Right lung (tissue), 5 donors: ENCODE data around the gene FGD4. TPM values are rescaled to one million over a fixed set of nuclear protein-coding genes. Genes with fewer than 3 reads are reported as not detected.
A peak's percentile ranks its signal among the peaks of the same experiment; 100 is the strongest.
"Not testable (repeated sequence)": the region's sequence is repeated elsewhere in the genome, so short reads cannot be mapped to it uniquely, and the experiment has no call there.

Source experiments
- DNase-seq, 2 donors: peaks; one replicate each; pipeline ENCODE4 v3.0.0-alpha.2; 2013
- polyA plus RNA-seq, 5 donors: library from polyadenylated mRNA; unstranded; fragments of 120-200 nt; gene quantifications; one replicate each; pipeline versions ENCODE4 v1.2.1 to v1.2.3, GENCODE V29; 2013; ENCODE audit warnings: inconsistent platforms in 1 of 5, low replicate concordance in 1 of 5; ENCODE audit not compliant: insufficient read length in 5 of 5, insufficient read depth in 1 of 5

Gene FGD4
- polyA plus RNA-seq, 5 donors, result 13.6 to 25.9 (median 24.2) TPM

GRCh38 chr12:32517966-32518365 is 118.6 kb downstream of the FGD4 start:
- no peak for DNase-seq

- DNase-seq, result no peak
Measured at GRCh38 chr12:32519047-32519446, 119.7 kb downstream of the FGD4 start.

GRCh38 chr12:32522331-32523221 is 123.2 kb downstream of the FGD4 start:
- DNase-seq, result no peak

- not testable (repeated sequence) for DNase-seq
Measured at GRCh38 chr12:32525802-32526201, 126.4 kb downstream of the FGD4 start.

GRCh38 chr12:32526343-32526742 is 127.0 kb downstream of the FGD4 start:
- not testable (repeated sequence) for DNase-seq

GRCh38 chr12:32532422-32532821 is 133.1 kb downstream of the FGD4 start:
- DNase-seq, result no peak

- DNase-seq, result no peak
Measured at GRCh38 chr12:32532951-32533350, 133.6 kb downstream of the FGD4 start.

GRCh38 chr12:32533506-32533905 is 134.1 kb downstream of the FGD4 start:
- DNase-seq, result not testable (repeated sequence)

GRCh38 chr12:32533971-32534590 is 134.7 kb downstream of the FGD4 start:
- DNase-seq, result no peak

GRCh38 chr12:32534698-32535097 is 135.3 kb downstream of the FGD4 start:
- DNase-seq, result no peak

GRCh38 chr12:32535288-32535999 is 136.1 kb downstream of the FGD4 start:
- peak; percentile 60 to 65 for DNase-seq

GRCh38 chr12:32536000-32536345 is 136.6 kb downstream of the FGD4 start:
- no peak for DNase-seq

GRCh38 chr12:32541754-32542374 is 142.5 kb downstream of the FGD4 start:
- no peak for DNase-seq

- no peak for DNase-seq
Measured at GRCh38 chr12:32542428-32543229, 143.3 kb downstream of the FGD4 start.

GRCh38 chr12:32544893-32545292 is 145.5 kb downstream of the FGD4 start:
- no peak for DNase-seq

GRCh38 chr12:32545413-32545980 is 146.1 kb downstream of the FGD4 start:
- no peak for DNase-seq

GRCh38 chr12:32546272-32546671 is 146.9 kb downstream of the FGD4 start:
- DNase-seq, result no peak

GRCh38 chr12:32548691-32549281 is 149.4 kb downstream of the FGD4 start:
- DNase-seq, result no peak

- DNase-seq, result no peak
Measured at GRCh38 chr12:32549675-32550079, 150.3 kb downstream of the FGD4 start.

- DNase-seq, result no peak
Measured at GRCh38 chr12:32551058-32551457, 151.7 kb downstream of the FGD4 start.

- no peak for DNase-seq
Measured at GRCh38 chr12:32558903-32559302, 159.5 kb downstream of the FGD4 start.
